Stimulated activated CD8-positive, alpha-beta memory T cell treated with anti-CD3 and anti-CD28 coated beads, Interleukin-7, amount 100 ng/mL, for 48 hours (primary cell): Measurements from ENCODE around the gene INSL3.
A peak's percentile ranks its signal among the peaks of the same experiment; 100 is the strongest.

Source experiments
- DNase-seq, 2 donors: peaks; one replicate each; pipeline ENCODE4 v3.0.0-alpha.2; 2020; ENCODE audit warnings: low read depth in 1 of 2; ENCODE audit errors: extremely low read depth in 1 of 2

Gene INSL3, protein sequence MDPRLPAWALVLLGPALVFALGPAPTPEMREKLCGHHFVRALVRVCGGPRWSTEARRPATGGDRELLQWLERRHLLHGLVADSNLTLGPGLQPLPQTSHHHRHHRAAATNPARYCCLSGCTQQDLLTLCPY

DNA sequence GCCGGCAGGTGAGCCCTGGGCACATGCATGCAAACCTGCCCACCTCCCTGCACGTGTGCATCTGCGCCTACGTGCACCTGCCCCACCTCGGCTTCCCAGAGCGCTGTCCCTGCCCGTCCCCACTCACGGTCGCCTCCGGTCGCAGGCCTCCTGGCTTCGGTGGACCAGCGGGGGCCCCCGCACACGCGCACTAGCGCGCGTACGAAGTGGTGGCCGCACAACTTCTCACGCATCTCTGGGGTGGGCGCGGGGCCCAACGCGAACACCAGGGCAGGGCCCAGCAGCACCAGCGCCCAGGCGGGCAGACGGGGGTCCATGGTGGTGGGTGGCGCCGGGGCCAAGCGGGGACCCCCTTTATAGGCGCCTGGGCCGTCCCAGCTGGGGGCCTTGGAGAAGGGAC, at the start of gene INSL3:
TSS of gene INSL3 (minus strand) at position 330 of the 400 bp plus-strand sequence. CDS start at position 317, 13 bp downstream.
- no peak for DNase-seq

DNA sequence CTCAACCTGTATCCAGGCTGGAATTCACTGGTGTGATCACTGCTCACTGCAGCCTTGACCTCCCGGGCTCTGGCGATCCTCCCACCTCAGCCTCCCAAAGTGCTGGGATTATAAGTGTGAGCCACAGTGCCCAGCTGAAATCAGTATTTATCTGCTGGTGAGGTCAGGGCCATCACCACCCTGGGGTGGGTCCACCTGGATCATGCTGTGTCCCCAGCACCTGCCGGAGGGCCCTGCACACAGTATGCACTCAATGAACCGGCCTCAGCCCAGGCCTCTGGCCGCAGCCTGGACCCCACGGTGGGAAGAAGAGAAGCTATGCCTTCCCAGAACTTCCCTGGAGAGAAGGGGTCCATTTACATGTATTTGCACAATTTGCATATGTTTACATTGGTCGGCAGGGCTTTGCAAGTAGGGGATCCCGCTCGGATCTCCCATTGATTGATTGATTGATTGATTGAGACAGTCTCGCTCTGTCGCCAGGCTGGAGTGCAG, 47.8 kb upstream of the INSL3 start:
- DNase-seq: no peak

DNA sequence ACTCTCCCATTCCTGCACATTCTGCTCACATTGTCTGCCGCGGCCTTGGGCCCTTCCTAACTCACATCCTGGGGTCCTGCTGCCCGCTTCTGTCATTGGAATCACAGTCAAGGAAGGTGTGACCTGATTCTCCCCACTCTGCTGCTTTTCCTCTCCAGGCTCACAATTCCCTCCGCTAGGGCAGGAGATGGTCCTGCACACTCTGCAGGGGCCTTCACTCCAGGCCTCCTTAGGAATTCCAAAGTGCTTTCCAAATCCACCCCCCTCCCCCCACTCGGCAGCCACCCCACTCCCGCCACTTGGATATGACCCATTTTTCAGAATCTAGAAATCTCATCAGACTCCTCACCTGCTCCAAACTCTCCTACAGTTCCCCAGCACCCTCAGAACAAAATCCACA, 47.4 kb upstream of the INSL3 start:
- no peak for DNase-seq

DNA sequence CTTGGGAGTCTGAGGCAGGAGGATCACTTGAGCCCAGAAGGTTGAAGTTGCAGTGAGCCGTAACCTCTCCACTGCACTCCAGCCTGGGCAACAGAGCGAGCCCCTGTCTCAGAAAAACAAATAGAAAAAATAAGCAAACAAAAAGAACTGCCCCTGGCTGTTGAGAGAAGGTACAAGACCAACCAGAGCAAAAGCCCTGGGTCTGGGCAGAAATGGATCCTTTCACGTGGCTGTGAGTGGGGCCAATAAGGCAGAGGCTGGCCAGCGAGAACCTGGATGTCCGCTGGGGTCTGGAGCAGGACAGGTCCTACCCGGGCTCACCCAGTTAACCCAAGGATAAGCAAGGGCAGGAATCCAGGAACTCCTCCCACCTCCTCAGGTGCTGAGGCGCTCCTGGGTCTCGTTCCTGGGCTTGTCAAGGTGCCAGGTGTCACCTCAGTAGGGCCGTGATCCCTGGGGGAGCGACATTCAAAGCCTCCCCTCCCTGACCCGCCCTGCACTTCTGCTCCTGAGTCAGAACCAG, 45.7 kb upstream of the INSL3 start:
- DNase-seq: no peak

DNA sequence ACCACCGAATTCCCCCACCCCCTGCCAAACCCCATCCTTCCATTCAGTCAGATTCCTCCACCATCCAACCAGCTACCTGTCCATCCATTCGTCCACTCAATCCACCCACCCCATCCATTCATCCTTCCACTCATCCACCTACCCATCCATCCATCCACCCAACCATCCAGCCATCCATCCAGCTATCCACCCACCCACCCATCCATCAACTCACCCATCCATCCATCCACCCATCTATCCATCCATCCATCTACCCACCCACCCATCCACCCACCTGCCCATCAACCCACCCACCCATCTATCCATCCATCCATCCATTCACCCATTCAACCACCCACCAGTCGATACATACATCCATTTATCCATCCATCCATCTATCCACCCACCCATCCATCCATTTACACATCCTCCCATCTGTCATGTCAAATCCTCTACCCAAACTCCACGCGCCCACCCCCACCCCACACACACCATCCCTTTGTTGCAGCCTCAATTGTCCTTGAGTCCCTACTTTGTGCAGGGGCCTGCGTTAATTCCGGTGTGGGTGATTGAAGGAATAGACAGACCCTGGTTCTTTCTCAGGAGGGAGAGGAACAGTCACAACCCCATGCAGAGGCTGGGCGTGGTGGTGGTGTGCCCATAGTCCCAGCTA, 45.1 kb upstream of the INSL3 start:
- no peak for DNase-seq

DNA sequence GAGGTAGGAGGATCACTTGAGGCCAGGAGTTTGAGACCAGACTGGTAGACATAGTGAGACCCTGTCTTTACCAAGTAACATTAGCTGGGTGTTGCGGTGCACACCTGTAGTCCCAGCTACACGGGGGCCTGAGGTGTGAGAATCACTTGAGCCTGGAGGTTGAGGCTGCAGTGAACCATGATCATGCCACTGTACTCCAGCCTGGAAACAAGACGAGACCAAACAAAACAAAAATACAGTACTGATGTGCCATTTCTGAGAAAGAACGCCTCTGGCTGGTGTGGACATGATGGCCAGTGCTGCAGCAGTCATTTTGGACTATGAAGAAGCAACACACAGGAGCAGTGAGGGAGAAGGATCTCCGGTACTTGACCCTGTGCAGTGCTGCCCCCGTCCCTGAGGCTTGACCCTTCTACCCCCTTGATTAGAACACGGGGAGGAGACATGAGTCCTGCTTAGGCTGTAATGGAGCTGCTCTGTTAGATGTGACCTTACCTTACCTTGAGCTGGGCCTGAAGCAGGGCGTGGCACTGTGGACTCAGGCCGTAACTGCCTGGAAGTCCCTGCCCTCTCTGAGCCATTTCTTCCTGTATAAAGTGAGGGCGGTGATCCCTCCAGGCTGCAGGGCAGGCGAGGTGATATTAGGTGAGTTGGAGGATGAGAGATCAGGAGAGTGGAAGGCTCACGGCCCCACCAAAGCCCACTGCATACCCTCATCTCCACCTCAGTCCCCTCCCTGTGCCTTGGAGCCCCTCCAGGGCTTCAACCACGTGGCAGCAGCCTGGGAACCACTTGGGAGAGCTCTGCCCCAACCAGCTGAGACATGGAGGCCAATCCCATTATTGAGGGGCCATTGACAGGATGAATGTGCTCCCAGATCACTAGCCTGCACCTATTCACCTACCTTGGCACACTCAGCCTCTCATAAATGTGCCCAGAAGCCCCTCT, 44.3 kb upstream of the INSL3 start:
- no peak for DNase-seq

DNA sequence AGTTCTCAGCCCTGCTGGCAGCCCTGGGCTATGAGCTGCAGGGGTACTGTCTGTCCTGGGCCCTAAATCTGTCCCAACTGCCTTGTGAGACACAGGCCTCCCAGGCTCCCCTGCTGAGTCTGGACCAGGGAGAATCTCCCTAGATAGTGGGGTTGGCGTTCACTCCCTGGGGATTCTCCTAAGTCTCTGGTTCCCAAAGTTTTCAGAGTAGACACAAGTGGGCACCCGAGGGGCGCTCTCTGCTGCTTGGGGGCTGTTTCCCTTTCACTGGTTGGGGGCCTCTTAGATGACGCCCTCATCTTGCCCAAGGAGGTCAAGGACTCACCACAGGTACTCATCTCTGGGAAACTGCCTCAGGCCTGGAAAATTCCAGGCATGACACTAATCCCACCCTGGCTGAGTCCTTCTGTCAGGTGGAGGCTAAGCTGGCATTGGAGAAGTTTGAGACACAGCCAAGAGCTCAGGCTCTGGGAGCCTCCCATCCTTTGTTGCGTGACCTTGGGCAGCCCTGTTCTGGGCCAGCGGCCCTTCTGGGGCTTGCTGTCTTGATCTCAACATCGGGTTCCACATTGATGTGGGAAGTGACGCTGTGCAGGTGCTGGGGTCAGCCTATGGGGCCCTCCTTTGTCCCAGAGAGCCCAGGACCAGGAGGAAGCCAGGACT, 42.3 kb upstream of the INSL3 start:
- DNase-seq: no peak

DNA sequence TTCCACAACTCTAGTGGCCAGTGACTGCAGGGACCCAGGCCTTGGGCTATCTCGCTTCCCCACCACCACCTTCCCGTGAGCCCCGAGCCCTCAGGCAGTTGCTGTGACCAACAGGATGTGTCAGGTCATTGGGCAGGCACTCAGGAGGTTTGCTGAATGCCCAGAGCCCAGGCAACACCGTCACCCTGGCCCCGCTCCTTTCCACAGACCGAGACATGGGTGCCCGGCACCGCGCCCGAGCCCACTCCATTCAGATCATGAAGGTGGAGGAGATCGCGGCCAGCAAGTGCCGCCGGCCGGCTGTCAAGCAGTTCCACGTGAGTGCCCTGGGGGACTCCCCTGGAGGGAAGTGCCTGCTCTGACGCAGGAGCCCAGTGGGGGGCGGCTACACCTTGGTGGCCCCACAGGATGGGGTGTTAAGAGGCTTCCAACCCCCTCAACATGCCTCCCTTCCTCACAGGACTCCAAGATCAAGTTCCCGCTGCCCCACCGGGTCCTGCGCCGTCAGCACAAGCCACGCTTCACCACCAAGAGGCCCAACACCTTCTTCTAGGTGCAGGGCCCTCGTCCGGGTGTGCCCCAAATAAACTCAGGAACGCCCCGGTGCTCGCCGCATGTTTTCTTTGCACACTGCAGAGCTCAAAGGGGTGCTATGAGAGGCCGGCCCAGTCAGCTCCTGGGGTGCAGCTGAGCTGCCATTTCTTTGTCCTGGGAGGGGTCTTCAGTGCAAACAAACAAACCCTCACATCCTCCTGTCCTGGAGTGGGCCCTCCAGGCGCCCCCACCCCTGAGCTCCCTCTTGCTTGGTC, 41.6 kb upstream of the INSL3 start:
- no peak for DNase-seq

DNA sequence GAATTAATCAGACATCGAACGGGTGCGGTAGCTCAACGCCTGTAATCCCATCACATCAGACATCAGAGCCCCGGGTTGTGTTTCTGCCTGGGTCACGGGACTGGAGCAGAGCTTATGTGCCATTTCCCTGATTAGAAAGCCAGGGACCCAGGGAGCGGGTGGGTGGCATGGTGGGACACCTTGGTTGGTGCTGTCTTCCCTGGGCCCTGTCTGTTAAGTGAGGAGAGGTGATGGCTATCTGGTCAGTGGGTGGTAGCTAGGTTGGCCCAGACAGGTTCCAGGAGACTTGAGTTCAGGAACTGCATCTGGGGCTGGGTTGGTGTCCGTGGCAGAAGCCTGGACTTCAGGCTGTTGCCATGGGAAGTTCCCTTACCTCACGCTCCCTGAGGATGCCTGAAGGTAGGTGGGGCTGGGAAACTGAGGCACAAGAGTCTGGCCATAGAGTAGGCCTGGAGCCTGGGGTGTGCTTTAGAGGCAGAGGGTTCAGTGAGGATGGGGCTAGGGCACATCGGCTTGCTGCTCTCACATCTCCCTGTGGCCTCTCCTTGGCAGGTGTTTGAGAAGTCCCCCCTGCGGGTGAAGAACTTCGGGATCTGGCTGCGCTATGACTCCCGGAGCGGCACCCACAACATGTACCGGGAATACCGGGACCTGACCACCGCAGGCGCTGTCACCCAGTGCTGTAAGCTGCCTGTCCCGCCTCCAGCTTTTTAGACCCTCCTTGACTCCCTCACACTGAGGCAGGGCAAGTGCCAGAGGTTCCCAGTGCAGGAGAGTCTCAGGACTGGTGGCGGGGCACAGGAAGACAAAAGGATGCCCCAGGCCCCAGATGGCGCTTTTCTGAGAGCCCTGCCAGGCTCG, 40.5 kb upstream of the INSL3 start:
- no peak for DNase-seq

DNA sequence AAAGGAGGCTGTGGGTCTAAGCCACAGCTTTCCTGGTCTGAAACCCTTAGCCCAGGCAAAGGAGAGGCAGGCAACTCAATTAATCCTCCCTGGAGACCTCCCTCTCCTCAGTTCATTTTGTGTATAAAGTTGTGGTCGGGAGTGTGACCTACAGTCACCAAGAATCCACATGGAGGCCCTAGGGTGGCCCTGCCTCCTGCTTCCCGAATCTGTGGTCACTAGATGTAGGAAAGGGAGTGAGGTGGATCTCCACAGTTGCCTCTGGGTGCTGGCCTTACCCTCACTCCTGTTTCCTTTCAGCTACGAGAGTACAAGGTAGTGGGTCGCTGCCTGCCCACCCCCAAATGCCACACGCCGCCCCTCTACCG, 39.7 kb upstream of the INSL3 start:
- DNase-seq: no peak

DNA sequence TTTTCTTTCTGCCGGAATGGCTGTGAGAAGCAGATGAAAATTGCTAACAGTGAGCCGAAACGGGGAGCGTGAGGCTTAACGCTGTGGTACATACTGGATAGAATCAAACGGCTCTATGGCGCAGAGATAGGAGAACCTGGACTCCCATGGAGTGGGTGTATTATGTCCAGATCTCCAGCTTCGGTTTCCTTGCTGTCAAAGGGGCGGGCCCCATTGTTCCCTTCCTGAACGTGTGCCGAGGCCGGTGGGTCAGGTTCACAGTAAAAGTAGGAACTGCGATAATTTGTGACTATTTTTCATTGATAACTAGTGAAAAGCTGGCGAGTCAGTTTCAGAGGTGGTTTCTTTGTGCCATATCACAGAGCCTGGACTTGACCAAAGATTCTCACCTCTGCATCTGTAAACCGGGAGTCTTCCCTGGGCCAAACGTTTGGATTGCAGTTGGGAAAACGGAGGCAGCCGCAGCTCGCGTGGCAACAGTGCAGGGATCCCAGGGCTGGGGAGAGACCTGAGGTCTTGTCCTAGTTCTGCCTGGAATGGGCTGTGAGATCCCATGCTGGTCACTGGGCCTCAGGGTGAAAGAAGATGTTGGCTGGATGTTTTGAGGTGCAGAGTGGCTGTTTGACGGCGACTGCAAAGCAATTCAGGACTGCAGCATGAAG, 39.1 kb upstream of the INSL3 start:
- DNase-seq: no peak

DNA sequence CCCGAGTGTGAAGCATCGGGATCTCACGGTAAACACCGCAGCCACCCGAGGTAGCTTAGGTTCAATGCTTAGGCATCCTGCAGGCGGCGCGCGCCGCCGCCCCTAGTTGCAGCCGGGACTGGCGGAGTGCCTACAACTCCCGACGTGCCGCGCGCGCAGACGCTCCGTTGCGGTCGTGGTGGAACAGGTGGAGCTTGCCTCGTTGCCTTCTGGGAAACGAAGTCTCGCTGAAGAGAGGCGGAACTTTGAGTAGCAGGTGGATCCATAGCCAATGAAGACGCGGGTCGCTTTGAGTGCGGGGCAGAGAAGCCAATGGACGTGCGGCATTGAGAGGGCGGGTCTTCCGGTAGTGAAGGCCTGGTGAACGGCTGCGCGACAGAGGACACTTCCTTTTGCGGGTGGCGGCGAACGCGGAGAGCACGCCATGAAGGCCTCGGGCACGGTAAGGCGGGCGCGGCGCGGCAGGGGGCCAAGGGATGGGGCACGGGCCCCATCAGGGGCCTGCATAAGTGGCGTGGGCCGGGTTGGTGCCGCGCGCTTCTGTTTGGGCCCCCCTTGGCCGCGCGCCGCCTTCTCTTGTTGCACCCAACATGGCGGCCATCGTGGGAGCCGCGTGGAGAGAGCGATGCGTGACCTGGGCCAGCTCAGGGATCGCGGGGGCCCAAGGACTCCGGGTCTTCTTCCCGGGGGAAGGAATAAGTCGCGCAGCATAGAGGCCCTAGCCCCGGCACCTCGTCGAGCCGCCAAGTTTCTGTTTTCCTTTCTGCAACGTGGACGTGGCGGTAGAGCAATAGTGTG, 38.4 kb upstream of the INSL3 start, which contains the start of gene RPL18A:
TSS of gene RPL18A (plus strand) at position 378 of the 798 bp plus-strand sequence. CDS start at position 425, 47 bp downstream.
- peak; percentile 99 to 100 for DNase-seq

DNA sequence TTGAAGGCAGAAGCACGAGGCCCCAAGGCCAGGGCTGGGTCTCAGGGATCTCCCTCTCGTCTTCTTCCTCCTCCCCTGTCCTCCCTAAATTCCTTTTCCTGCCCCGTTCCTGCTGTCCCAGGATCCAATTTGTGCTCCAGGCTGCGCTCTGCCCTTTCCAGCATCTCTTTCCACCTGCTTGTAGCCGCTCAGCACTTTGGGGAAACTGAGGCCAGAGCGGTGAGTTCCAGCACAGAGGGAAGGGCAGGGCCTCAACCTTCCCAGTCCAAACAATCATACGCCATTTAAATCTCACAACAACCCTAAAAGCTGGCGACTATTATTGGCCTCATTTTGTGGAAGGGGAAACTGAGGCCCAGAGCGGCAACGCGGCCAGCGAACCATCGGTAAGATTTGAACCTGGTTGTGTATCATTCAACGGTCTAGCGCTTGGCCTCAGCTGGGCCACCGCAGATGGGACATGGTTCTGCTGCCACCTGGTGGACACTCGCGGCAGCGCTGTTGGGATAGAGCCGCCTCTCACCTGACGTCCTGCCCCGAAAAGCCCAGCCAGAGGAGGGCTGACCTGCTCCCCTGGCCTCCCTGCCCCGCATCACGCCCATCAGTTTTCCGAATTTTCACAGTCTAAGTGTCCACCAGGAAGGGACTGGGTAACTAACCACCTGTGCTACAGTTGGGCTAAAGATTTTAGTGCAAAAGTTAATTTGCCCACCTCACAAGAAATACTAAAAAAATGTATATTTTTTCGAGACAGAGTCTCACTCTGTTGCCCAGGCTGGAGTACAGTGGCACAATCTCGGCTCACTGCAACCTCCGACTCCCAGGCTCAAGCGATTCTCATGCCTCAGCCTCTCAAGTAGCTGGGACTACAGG, 34.2 kb upstream of the INSL3 start:
- DNase-seq: peak; percentile 73 to 79

DNA sequence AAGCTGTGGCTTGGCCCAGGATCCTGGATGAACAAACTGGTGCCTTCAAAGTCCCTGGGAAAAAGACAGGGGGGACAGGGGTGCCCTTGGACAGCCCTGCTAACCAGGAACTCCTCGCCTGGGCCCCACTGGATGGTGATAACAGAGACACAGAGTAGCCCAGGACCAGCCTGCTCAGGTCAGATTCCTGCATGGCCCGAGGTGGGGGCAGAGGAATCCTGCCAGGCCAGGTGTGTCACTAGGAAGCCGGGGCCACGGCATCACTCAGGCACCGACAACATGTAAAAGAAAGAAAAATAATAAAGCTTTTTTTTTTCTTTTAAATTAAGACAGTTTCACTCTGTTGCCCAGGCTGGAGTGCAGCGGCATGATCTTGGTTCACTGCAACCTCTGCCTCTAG, 32.7 kb upstream of the INSL3 start:
- DNase-seq: no peak

DNA sequence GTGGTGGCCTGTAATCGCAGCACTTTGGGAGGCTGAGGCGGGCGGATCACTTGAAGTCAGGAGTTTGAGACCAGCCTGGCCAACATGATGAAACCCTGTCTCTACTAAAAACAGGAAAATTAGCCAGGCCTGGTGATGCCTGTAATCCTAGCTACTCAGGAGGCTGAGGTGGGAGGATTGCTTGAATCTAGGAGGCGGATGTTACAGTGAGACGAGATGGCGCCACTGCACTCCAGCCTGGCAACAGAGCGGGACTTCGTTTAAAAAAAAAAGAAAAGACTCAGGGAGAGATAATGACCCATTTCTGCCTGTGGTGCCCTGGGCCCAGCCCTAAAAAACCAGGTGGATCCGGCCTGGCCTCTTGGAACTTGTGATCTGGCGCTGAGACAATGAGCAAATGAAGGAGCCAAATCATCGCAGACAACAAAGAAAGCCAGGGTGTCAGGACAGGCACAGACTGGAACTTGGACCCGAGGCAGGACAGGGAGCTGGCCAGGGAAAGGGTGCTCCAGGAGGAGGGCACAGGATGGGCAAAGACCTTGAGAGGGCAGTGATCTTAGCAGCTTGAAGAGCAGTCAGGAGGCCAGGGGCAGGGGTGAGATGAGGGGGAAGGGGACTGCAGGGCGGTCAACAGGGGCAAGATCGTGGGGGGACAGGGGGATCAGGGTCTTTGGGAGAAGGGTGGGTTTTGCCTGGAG, 27.4 kb upstream of the INSL3 start:
- DNase-seq: no peak
